GM18517 (cell line): ENCODE measurements around the gene NPC1.
"Not testable (repeated sequence)": the region's sequence is repeated elsewhere in the genome, so short reads cannot be mapped to it uniquely, and the experiment has no call there.

Experiments used
- ATAC-seq: cut with Tn5 transposase; IDR thresholded peaks from one replicate; pipeline ENCODE4 v1.9.1; 2021; ENCODE audit warnings: mild to moderate bottlenecking, moderate library complexity; ENCODE audit not compliant: unreplicated experiment

NPC1 gene

GRCh38 chr18:23577521-23577920 is 8.8 kb downstream of the NPC1 start:
- not testable (repeated sequence) for ATAC-seq

GRCh38 chr18:23575309-23575651 is 11.0 kb downstream of the NPC1 start:
- ATAC-seq = no peak

- ATAC-seq = no peak
These were observed 11.5 kb downstream of the NPC1 start for GRCh38 chr18:23574611-23575308.

GRCh38 chr18:23573626-23574431 is 12.5 kb downstream of the NPC1 start:
- ATAC-seq = no peak

GRCh38 chr18:23573020-23573419 is 13.3 kb downstream of the NPC1 start:
- ATAC-seq = no peak

GRCh38 chr18:23572570-23572969 is 13.7 kb downstream of the NPC1 start:
- no peak for ATAC-seq

GRCh38 chr18:23572012-23572411 is 14.3 kb downstream of the NPC1 start:
- no peak for ATAC-seq

- no peak for ATAC-seq
These were observed 15.3 kb downstream of the NPC1 start for GRCh38 chr18:23570912-23571504.

- ATAC-seq = no peak
These were observed 16.8 kb downstream of the NPC1 start for GRCh38 chr18:23569299-23570063.

GRCh38 chr18:23568281-23569138 is 17.8 kb downstream of the NPC1 start:
- no peak for ATAC-seq

GRCh38 chr18:23567671-23568070 is 18.6 kb downstream of the NPC1 start:
- no peak for ATAC-seq

- ATAC-seq = no peak
These were observed 20.3 kb downstream of the NPC1 start for GRCh38 chr18:23565916-23566547.

- ATAC-seq = no peak
These were observed 22.8 kb downstream of the NPC1 start for GRCh38 chr18:23563377-23564043.

- no peak for ATAC-seq
These were observed 26.1 kb downstream of the NPC1 start for GRCh38 chr18:23560186-23560585.

GRCh38 chr18:23557511-23557910 is 28.8 kb downstream of the NPC1 start:
- ATAC-seq = not testable (repeated sequence)

- no peak for ATAC-seq
These were observed 30.0 kb downstream of the NPC1 start for GRCh38 chr18:23556145-23556780.

GRCh38 chr18:23553887-23554286 is 32.4 kb downstream of the NPC1 start:
- no peak for ATAC-seq

- ATAC-seq = no peak
These were observed 33.8 kb downstream of the NPC1 start for GRCh38 chr18:23552505-23552904.

- ATAC-seq = no peak
These were observed 34.3 kb downstream of the NPC1 start for GRCh38 chr18:23551978-23552377.
